ENCODE data around the gene PTPRT. TPM values are rescaled to one million over a fixed set of nuclear protein-coding genes. Genes with fewer than 3 reads are reported as not detected.

PTPRT gene
- total and polyA plus RNA-seq, 2 of the 13 experiments (the other 11 are each of a cell fraction or from before 2014, with no cell fraction given): under 0.01 to 0.09 TPM

DNA sequence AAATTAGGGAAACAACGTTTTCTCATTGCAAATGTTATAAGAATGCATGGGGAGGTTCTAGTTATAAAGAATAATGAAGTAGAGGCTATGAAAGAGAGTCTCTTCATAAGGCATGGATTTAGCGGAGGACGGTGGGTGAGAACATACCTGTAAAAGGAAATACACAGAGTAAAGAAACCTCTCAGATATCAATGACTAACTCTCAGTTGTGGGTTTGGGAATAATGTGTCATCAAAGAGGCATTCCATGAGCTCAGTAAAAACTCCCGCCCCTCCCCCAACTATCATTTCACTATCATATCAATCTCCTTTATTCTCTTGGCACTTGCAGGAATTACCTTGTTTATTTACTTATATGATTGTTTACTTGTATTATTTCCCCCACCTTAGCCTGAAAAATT lies 695.4 kb downstream of the PTPRT start:
- no peaks in the 10 kb centered on the region for H4K20me1 ChIP-seq (ENCODE audit: insufficient read depth, low read length)
- H3K9ac ChIP-seq (ENCODE audit: insufficient read depth, low read depth, low read length): no peak overlapping the region
- no peak overlapping the region for H3K4me3 ChIP-seq (replicated peaks in 1 of 3; ENCODE audit: insufficient read depth in 1 of 3, low read depth in 2 of 3, low read length in 3 of 3)
- TF ChIP-seq FLYWCH1 (CRISPR knock-in tag; IDR thresholded peaks at IDR 0.05) (no peak), MIER2 (CRISPR knock-in tag; IDR thresholded peaks at IDR 0.05) (no peak), RBM22 (optimal IDR thresholded peaks at IDR 0.05; ENCODE audit: low read length) (no peak)
- no peaks in the 10 kb centered on the region for H3K79me2 ChIP-seq (ENCODE audit: insufficient read depth, low read length)
- ChIA-PET POLR2A (no interaction called here), CTCF (ENCODE audit: low intra/inter-chr PET ratio, low total read pairs) (no interaction called here)
- no peaks in the 10 kb centered on the region for H3K36me3 ChIP-seq (replicated peaks in 1 of 2; ENCODE audit: control insufficient read depth in 1 of 2, insufficient read depth in 2 of 2, low read length in 2 of 2)
- BruUV-seq (replicated peaks): no TSS peak
- in situ Hi-C loops (cut with HindIII; ENCODE audit: extremely low pct_ligation_motif_present, low pct_unique_long_range_greater_than_20kb) (no loop called here), intact Hi-C loops (cut with micrococcal nuclease; ENCODE audit: unreplicated experiment) (no loop called here)
- no peak for FAIRE-seq
- no peak overlapping the region for H3K4me2 ChIP-seq (ENCODE audit: low read depth, low read length)
- H2AFZ ChIP-seq (ENCODE audit: low read length): no peak overlapping the region
- no peaks in the 10 kb centered on the region for H3K27me3 ChIP-seq (ENCODE audit: control insufficient read depth in 1 of 2, insufficient read depth in 2 of 2, low read length in 2 of 2)
- WGBS (ENCODE audit: low lambda C conversion rate): 37% methylated on average over 4 of the region's 4 CpGs
- DNase-seq (ENCODE audit: low spot score): no peak
- no peak for ATAC-seq
- H3K27ac ChIP-seq (ENCODE audit: extremely low read length, insufficient read depth, low read length): no peak overlapping the region
- H3K9me3 ChIP-seq (ENCODE audit: low read length): no peaks in the 10 kb centered on the region
- H3K4me1 ChIP-seq (ENCODE audit: insufficient read depth, low read length): no peaks in the 10 kb centered on the region

GRCh38 chr20:42493001-42493400 lies 696.7 kb downstream of the PTPRT start:
- no TSS peak for BruUV-seq (replicated peaks)
- intact Hi-C loops (cut with micrococcal nuclease; ENCODE audit: unreplicated experiment) (no loop called here), in situ Hi-C loops (cut with HindIII; ENCODE audit: extremely low pct_ligation_motif_present, low pct_unique_long_range_greater_than_20kb) (no loop called here)
- DNase-seq (ENCODE audit: low spot score): no peak
- no peak for ATAC-seq
- no peak for FAIRE-seq
- no peaks in the 10 kb centered on the region for H3K4me1 ChIP-seq (ENCODE audit: insufficient read depth, low read length)
- no peak overlapping the region for H3K9ac ChIP-seq (ENCODE audit: insufficient read depth, low read depth, low read length)
- H3K4me2 ChIP-seq (ENCODE audit: low read depth, low read length): no peak overlapping the region
- H2AFZ ChIP-seq (ENCODE audit: low read length): no peak overlapping the region
- H3K27ac ChIP-seq (ENCODE audit: extremely low read length, insufficient read depth, low read length): no peak overlapping the region
- POLR2A ChIA-PET: no interaction called here
- H3K9me3 ChIP-seq (ENCODE audit: low read length): no peaks in the 10 kb centered on the region
- CTCF ChIA-PET (ENCODE audit: low intra/inter-chr PET ratio, low total read pairs): no interaction called here
- no peaks in the 10 kb centered on the region for H3K27me3 ChIP-seq (ENCODE audit: control insufficient read depth in 1 of 2, insufficient read depth in 2 of 2, low read length in 2 of 2)
- no peaks in the 10 kb centered on the region for H3K79me2 ChIP-seq (ENCODE audit: insufficient read depth, low read length)
- H3K4me3 ChIP-seq (replicated peaks in 1 of 3; ENCODE audit: insufficient read depth in 1 of 3, low read depth in 2 of 3, low read length in 3 of 3): no peak overlapping the region
- no peaks in the 10 kb centered on the region for H3K36me3 ChIP-seq (replicated peaks in 1 of 2; ENCODE audit: control insufficient read depth in 1 of 2, insufficient read depth in 2 of 2, low read length in 2 of 2)
- no peaks in the 10 kb centered on the region for H4K20me1 ChIP-seq (ENCODE audit: insufficient read depth, low read length)
- TF ChIP-seq ZNF264 (CRISPR knock-in tag; IDR thresholded peaks at IDR 0.05) (no peak), ZFP41 (CRISPR knock-in tag; IDR thresholded peaks at IDR 0.05; ENCODE audit: borderline replicate concordance) (no peak), ZNF367 (CRISPR knock-in tag; IDR thresholded peaks at IDR 0.05; ENCODE audit: borderline replicate concordance) (no peak), MED8 (CRISPR knock-in tag; IDR thresholded peaks at IDR 0.05; ENCODE audit: insufficient replicate concordance) (no peak), TEF (CRISPR knock-in tag; IDR thresholded peaks at IDR 0.05) (no peak), SIN3B (IDR thresholded peaks at IDR 0.05; ENCODE audit: low read length) (no peak), RAD51 (IDR thresholded peaks at IDR 0.05; ENCODE audit: borderline replicate concordance) (no peak), HNF1B (CRISPR knock-in tag; IDR thresholded peaks at IDR 0.05) (no peak), ISL2 (CRISPR knock-in tag; IDR thresholded peaks at IDR 0.05) (no peak), ZNF564 (CRISPR knock-in tag; IDR thresholded peaks at IDR 0.05) (no peak), TIGD3 (CRISPR knock-in tag; IDR thresholded peaks at IDR 0.05; ENCODE audit: borderline replicate concordance) (no peak)
- TF ChIP-seq, protein P1, sequence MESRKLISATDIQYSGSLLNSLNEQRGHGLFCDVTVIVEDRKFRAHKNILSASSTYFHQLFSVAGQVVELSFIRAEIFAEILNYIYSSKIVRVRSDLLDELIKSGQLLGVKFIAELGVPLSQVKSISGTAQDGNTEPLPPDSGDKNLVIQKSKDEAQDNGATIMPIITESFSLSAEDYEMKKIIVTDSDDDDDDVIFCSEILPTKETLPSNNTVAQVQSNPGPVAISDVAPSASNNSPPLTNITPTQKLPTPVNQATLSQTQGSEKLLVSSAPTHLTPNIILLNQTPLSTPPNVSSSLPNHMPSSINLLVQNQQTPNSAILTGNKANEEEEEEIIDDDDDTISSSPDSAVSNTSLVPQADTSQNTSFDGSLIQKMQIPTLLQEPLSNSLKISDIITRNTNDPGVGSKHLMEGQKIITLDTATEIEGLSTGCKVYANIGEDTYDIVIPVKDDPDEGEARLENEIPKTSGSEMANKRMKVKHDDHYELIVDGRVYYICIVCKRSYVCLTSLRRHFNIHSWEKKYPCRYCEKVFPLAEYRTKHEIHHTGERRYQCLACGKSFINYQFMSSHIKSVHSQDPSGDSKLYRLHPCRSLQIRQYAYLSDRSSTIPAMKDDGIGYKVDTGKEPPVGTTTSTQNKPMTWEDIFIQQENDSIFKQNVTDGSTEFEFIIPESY (CRISPR knock-in tag; IDR thresholded peaks at IDR 0.05): no peak
